ENCODE data around the gene BZW2.

Gene BZW2

DNA sequence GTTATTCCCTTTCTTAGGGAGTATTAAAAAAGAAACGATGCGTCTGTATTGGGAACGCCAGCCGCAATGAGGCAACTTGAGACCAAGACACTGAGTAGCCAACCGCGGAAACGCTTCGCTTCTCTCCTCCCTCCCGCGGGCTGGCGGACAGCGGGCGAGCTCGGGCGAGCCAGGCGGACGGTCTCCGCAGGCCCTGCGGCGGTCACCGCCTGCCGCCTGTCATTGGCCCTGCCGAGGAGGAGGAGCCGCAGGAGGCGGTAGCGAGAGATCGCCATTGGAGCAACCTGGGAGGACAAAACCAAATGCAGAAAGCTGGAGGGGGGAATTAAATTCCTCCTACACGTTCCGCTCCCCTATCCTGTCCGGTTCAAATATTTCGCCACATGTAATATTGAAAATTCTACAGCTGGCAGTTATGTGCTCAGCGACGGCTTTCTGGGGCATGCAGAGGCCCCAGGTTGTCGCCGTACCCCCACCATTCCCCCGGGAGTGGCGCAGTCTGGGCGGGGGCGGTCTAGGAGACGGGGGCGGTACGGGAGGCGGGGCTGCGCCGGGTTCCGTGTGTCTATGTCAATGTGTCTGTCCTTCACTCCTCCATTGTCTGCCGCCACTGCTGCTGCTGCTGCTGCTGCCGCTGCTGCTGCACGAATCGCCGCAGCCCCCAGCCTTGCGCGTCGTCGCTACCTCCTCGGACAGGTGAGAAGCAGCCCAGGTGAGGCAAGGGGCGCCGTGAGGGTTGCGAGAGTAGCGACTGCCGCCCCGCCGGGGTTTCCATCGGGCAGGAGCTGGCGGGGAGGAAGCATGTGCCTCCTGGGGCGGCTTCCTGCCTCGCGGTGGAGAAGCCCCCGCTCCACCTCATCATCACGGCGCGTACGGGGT lies at the start of gene BZW2, which contains the start of gene ANKMY2:
TSS of gene BZW2 (plus strand) at position 589 of the 879 bp plus-strand sequence. CDS start 19,263 bp downstream, outside the sequence.
TSS of gene ANKMY2 (minus strand) at position 162 of the 879 bp plus-strand sequence. CDS start 181 bp downstream, outside the sequence.
- peak; percentile 97 for DNase-seq

DNA sequence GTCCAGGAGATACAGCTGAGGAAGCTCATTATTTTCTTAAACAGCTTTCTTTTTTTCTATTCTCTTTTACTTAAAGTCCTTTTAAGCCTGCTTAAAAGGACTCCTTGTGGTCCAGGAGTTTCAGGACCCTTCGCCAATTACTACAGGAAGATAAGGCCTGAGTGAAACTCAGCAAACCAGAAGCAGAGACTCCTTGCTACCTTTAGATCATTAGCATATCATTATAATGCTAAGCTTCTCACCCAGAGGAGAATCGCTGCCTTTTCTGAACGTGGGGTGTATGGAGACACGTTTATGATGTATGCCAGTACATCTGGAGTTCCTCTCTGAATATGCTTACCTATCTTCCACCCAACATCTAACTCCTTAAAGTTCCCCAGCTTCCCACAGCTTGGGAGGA lies 48.0 kb upstream of the BZW2 start:
- no peak for DNase-seq

DNA sequence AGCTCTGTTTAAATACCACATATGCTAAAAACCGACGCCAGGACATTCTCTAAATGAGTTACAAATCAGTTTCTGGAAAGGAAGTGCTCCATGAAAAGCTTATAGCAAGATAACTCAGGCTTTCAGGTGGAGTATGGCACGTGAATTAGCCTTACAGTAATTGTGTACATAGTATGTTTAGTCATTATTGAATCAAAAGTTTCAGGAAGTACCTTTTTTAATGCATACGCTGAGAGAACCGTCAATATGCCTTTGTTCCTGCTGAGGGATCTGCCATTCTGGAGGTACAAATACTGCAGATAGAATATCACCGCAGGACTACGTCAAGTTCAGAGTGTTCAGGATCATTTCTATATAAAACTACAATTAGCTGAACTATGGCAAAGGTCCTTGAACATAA lies 46.1 kb upstream of the BZW2 start:
- no peak for DNase-seq

DNA sequence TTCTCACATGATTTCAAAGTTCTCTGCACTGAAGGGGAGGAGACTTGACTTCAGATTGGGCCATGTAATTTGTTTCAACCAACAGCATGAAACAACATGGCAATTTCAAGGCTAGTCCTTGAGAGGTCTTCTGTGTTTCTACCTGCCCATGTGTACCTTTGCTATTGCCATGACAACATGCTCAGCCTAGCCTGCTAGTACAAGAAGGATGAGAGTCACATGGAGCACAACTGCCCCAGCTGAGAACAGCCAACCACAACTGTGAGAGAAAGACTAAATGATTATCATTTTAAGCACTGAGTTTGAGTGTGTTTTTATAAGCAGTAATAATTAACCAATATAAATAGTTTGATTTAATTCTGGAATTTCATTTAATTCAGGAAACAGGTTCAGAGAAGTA lies 42.3 kb upstream of the BZW2 start:
- no peak for DNase-seq

DNA sequence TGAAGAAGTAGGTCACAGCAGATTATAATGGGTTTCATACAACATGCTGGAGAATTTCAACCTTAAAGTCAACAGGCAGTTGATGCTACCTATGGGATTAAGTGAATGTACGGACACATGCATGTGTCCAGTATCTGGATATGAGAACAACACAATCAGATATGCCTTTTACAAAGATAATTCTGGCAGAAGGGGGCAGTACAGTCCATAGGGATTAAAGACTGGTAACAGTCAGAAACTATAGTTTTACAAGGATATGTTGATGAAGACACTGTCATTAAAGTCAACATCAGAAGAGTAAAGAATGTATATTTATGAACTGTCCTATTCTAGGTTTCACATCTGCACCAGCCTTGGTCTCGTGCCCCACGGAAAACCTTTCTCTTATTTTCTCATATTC lies 41.9 kb upstream of the BZW2 start:
- DNase-seq = no peak

DNA sequence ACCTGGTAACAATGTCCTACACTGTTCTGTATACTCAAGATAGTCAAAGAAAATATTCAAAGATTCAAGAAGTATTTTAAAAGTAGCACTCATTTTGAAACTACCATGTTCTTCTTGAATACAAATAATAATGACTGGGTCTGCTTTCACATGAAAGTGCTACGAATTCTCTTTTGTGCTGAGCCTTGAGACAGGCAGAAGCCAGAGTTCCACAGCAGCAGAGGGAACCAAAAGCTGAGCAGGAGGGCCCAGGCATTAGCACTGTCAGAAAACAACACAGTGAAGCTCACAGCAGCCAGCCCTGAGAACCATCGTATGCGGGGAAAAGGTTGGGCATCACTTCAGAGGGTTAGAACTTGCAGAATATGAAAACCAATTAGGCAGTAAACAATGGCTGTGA lies 39.3 kb upstream of the BZW2 start:
- no peak for DNase-seq

DNA sequence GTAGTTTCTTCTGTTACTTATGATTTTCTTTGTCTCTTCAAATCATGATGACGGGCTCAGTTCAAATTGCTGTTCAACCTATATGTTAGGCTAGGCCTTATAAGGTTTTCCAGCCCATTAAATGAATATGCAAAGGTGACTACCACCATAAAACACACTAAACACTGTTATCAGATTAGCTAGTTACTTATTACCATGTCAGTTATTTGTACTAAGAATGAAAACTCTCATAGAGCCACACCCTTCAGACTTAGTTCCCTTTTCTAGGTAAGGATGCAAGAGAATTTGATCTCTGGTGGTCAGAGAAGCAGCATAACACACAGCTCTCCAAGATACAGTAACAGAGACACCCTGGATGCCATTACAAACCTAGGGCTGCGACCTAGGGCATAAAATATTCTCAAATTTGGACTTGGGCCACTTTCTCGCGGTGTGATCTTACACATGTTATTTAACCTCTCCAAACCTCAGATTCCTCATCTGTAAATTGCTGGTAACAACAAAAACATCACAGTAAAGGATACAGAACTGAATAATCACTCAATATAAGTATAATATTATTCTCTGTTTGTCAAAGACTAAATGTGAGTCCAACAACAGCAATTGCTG lies 36.0 kb upstream of the BZW2 start:
- no peak for DNase-seq

DNA sequence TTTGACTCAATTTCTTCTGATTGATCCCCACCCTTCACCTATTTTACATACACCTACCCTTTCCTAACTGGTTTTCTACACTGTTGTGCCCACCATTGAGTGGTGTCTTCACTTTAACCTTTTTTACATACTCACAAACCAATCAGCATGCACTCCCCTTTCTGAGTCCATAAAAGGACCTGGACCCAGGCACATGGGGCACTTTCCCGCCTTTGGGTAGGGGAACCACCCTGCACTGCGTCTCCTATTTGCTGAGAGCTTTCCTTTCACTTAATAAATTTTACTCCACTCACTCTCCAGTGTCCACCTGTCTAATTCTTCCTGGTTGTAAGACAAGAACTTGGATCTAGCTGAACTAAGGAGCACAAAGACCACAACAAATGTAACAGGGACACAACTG lies 34.3 kb upstream of the BZW2 start:
- no peak for DNase-seq

DNA sequence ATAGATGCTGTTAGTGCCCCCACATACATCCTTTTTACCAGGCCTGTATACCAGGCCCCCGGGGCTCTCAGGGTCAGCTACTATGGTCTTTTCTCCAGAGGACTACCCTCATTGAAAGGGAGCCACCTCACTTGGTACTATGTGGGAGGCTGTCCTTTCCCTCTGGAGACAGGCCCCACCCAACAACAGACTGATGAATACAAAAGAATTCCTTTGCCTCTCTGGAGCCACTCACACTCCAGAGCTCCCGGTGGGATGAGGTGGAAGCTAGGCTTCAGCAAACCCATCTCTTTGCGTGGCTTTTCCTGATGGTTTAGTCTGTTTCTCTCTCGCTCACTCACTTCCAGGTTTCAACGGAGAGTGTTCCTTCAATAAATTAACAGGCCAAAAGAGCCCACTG lies 30.8 kb upstream of the BZW2 start:
- DNase-seq = no peak

DNA sequence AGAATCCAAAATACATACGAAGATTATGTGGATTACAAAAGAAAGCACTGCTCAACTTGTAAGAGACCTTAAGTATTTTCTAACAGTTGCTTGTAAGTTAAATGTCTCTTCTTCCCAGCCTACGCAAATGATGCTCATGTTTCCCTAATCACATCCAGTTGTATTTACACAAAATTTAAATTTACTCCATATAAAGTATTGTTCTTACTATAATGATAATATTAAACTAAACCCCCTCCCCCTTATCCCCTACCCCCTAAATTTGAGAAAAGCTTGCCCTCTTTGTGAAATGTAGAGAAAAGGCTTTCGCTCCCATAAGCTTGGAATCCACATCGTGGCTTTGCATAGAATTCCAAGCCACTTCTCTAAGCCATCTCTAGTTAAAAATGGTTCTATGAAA lies 29.9 kb upstream of the BZW2 start:
- DNase-seq = no peak

DNA sequence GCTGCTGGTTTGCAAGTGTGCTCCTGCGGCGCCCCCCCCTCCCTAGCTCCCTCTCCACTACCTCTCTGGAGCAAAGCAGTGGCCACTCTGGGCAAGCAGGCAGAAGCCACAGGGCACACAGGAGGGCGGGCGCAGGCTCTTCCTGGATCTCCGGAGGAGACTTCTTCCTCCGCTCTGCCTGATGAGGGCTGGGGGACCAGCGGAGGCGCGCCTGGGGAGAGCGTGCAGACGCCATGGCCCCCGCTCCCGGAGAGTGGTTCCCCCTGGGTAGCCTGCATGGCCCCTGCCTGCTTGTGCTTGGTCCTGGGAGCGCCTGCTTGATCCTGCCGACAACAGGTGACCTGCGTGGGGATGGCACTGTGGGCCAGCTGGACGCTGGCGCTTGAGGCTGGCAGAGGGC lies 29.4 kb upstream of the BZW2 start:
- DNase-seq = no peak

DNA sequence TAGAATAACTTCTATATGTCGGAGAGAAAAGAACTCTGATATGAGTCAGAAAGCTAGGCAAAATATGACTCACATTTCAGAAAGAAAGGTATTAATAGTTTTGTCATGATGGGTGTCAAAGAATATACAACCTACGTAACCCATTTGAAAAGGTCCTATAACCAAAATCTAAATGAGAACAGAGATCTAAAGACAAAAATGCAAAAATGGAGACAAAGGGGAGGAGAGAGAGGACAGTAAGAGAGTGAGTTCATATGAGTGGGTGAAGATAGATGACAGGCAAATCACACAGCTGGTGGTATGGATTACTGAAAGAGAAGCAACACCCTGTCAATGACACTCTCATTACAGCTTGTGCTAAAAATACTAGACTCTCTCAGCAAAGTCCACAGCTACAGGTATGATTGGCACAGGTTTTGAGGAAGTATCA lies 26.0 kb upstream of the BZW2 start:
- DNase-seq = peak in 2 of 3 donors; percentile 17 to 24

DNA sequence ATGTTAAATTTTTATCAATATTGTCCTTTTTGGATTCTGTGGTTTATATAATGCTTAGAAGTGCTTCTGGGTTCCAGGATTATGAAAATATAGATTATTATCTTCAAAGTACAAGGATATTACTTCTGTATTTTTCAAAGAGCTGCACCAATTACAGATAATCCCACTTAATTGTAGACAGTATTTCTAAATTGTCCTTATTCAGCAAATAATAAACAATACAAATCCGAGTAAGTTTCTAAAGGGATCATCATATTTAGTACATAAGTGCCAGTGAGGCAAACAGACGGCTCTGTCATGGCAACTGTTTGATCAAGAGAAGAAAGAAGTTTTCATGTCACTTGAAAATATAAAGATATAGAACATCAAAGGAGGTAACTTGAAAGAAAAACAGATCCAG lies 19.6 kb upstream of the BZW2 start:
- no peak for DNase-seq

DNA sequence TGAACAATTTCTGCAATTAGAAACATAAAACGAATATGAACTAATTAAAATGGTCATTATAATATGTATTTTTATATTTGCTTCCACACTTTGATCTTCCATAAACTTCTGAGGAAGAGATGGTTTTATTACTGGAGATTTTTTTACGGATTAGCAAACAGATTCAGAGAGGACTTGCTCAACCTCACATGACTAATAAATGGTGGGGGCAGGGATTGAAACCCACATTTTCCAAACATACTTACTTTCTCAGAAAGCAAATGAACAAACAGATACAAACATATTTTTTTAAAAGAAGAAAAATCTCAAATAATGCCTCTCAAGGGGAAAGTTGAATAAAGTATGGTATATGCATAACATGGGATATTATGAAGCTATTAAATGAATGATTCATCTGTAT lies 18.7 kb upstream of the BZW2 start:
- peak in 1 of 3 donors; percentile 19 for DNase-seq

DNA sequence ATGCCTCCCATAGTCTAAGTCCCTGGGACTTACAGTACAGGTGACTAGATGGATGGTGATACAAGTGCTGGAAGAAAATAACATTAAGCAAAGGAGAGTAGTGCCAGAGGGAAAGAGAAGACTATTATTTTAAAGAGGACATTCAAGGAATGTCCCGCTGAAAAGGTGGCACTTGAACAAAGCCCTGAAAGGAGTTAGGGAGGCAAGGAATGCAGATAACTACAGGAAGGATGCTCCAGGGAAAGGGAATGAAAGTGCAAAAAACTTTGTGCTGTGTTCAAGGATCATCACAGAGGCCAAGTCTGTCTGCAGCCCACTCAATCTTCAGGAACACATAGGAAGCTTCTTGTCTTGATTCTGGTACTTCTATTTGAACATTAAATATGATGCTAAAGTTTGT lies 15.3 kb upstream of the BZW2 start:
- DNase-seq = no peak

DNA sequence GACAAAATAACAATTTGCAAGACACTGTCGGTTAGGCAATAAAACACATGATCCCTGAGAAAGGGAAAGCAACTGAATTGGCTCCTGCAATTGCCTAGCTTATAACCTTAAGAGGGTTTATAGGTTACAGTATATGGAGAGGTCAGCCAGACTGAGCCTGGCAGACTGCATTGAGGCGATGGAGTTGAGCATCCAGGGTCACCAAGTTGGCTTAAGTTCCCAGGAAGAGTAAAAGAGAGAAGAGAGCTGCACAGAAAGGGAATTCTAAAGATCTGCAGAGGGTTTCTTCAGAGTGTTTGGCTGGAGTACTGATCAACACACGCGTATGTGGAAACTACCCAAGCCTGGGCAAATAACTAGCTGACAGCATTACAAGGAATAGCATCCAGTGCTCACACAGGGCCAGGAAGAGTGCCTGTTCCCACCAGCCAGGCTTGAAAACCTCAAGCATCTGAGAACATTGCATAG lies 11.7 kb upstream of the BZW2 start:
- peak in 2 of 3 donors; percentile 21 to 32 for DNase-seq

DNA sequence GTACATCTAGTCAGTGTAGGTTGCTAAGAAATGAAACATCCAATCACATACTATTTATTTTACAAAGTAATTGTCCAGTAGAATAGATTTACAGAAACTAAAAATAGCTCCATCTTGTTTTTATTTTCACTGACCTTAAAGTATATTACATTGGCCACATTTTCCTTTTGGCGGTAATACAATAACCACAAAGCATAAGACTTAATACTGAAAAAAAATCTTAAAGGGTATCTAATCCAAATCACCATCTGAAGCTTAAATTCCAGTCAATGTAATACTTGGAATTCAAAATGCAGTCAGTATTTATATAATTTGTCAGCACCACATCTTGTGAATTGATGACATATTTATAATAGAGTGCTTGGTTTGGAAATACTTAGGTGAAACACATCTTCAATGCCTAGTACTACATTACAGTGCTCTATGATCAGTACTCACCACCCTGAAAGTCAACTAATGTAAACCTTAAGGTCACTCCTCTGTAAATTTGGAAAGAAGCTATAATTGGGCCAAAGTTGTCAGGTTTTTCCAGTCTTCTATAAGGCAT lies 9.4 kb upstream of the BZW2 start:
- no peak for DNase-seq

DNA sequence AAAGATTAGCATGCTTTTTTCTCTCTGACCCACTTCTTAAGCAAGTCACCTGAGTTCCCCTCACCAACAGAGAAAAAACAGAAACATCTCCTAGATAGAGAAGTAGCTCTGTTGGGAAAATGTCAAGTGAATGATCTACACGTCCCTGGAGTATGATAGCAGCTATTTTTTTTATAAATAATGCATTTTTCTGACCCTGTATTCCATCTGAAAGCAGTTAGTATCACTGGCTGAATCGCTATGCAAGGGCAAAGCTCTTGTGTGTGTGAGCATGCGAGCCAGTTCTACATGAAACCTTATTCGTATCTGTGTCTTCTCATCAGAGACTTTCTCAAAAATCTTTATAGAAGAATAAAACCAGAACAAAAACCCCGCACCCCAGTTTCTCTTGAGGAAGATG lies 8.6 kb upstream of the BZW2 start:
- DNase-seq = no peak

DNA sequence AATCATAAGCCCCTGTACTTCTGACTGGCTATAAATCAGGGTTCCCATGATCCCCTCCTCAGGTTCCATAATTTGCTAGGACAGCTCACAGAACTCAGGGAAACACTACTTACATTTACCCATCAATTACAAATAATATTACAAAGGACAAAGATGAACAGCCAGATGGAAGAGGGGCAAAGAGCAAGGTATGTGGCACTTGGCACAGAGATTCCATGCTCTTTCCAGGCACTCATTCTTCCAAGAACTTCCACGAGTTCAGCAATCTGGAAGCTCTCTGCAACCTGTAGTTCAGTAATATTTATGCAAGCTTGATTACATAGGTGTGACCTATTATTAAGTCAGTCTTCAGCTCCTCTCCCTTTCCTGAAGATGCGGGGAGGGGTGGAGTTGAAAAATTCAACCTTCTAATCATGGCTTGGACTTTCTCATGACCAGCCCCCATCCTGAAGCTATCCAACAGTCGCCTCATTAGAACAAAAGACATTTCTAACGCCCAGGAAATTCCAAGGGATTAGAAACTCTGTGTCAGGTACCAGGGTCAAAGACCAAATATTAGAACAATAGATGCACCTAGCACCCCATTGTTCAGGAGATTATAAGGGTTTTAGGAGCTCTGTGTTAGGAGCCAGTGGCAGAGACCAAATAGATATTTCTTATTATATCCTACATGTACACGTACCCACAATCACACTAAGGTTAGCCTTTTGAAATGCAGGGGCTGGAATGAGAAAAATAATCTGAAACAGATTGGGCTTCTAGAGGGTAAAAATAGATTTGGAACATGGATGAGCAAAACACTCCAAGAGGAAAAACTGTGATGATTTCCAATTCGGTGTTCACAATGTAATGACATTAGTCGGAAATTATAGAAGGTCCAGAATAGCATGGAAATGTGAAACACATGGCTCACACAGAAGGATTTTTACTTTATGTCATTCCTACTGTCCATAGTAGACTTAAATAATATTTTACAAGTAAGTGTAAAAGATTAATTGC lies 7.4 kb upstream of the BZW2 start:
- no peak for DNase-seq

DNA sequence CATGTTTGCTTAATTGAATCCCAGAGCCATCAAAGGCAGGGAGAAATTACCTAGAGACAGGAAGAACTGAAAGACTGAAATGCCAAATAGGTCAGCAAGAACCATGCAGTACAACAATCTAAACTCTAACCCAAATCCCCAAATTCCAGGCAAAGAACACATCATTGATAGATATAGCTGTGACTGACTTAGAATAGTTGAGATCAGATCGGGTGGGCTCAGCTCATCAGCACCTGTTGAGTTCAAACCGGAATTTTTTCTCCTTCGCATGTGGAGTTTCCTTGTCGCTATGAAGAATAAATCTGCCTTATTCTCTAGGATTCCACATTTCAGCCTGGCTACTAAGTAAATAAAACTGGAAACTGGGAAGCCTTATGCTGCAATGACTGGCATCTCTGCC lies 1.8 kb upstream of the BZW2 start:
- no peak for DNase-seq

DNA sequence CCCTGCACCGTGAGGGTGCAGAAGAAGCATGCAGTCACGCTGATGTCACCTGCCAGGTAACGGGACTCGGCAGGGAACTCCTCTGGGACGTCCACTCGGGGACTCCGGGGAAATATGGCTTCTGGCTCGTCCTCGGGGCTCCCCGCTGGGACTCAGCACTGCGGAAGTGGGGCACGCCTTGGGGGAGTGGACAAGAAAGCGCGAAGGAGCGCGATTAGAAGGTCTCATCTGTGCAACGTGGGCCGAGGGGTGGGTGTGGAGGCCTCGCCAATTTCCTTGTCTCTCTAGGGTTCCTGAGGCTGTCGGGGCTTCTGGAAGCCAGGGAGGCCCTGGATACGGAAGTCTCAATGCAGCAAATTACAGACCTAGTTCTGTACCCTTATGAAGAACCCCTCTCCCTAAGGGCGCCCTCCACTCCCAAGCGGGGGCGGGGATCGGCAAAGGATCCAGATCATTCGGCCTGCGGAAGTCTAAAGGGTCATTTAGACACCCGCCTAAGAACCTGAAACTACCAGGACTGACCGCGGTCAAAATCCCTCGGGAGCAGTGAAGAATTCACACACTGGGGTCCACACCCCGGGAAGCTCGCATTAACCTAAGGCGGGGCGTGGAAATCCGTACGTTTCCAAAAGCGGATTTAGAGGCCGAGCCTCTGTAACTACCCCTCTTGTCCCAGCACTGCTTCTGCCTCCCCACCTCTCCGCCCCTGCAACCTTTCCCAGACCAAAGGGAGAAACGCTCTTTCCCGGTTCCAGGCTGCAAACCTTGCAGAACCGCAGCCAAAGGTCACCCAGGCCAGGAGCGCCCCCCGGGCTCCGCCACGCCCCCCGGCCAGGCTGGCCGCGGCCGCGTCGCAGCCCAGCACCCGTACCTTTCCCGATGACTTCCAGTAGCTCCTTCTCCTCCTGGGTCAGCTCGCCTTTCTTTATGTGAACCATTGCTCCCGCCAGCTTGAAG lies 1.1 kb upstream of the BZW2 start:
- DNase-seq = peak; percentile 69 to 85 (median 74)
